ENCODE results near the gene RPS6KB1.
"Not testable (repeated sequence)": the region's sequence is repeated elsewhere in the genome, so short reads cannot be mapped to it uniquely, and the experiment has no call there.

RPS6KB1 gene

GRCh38 chr17:59972778-59973177 is 79.9 kb downstream of the RPS6KB1 start:
- H3K4me3 ChIP-seq (ENCODE audit: low read depth, low read length) = no peak overlapping the region
- TF ChIP-seq POLR2A (IDR thresholded peaks at IDR 0.05; ENCODE audit: extremely low read depth, insufficient read length) (no peak), MAX (IDR thresholded peaks at IDR 0.05; ENCODE audit: low read depth, low read length) (no peak), CTCF (IDR thresholded peaks at IDR 0.05; ENCODE audit: low read depth, low read length) (no peak), MYC (IDR thresholded peaks at IDR 0.05; ENCODE audit: low read depth, low read length) (no peak)
- DNase-seq (ENCODE audit: low read depth) = no peak

- H3K4me3 ChIP-seq (ENCODE audit: low read depth, low read length); DNase-seq (ENCODE audit: low read depth): not testable (repeated sequence)
These were observed 80.6 kb downstream of the RPS6KB1 start for GRCh38 chr17:59973483-59973882.

GRCh38 chr17:59975166-59975565 is 82.2 kb downstream of the RPS6KB1 start:
- H3K4me3 ChIP-seq (ENCODE audit: low read depth, low read length); DNase-seq (ENCODE audit: low read depth): not testable (repeated sequence)

DNA sequence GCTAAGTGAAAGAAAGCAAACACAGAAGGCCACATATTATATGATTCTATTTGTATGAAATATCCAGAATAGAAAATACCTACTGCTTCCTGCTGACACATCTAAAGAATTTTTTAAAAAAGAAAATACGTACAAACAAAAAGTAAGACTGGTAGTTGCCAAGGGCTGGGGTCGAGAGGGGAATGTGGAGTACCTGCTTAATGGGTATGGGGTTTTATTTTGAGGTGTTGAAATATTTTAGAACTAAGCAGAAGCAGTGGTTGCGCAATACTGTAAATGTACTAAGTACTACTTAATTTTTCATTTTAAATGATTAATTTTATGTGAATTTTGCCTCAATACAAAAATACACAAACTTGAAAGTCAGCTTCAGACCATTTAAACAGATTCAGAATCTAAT is 103.7 kb downstream of the RPS6KB1 start:
- H3K4me3 ChIP-seq (ENCODE audit: low read depth, low read length) = not testable (repeated sequence)

More for the DNA sequence above, 103.7 kb downstream of the RPS6KB1 start:
- DNase-seq (ENCODE audit: low read depth) = not testable (repeated sequence)

Measured in NB4 (cell line).